HG03442 (cell line): Measurements from ENCODE around the gene ASPHD1.
"Not testable (repeated sequence)": the region's sequence is repeated elsewhere in the genome, so short reads cannot be mapped to it uniquely, and the experiment has no call there.

ENCODE experiments used
- ATAC-seq: cut with Tn5 transposase; IDR thresholded peaks from one replicate; pipeline ENCODE4 v1.9.1; 2021; ENCODE audit warnings: mild to moderate bottlenecking, moderate library complexity; ENCODE audit not compliant: unreplicated experiment

Gene ASPHD1

DNA sequence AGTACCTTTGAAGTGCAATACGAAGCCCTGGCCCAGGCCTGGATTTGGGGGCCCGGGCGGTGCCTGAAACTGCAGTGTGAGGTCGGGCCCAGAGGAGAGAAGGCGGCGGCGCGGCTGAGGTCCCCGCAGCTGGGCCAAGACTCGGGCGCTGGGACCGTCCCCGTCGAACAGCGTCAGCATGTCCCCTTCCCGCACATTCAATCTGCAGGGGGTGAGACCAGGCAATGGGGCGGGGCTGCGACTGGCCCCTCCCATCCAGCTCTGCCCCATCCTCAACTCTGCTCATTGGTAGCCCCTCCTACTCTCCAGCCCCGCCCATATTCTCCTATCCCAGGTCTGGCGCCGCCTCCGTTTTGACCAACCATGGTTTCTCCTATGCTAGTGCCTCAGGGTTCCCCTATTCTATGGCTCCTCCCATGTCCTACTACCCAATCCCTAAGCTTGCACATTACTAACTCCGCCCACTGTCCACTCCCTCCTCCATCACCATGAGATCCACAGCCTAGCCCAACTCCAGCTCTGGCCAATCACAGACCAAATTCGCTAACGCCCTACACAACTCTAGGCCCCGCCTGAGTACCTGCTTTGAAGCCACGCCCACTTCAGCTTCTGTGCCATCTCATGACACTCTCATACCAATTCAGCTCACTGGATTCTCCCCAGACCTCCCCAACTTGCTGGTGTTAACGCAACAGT lies 22.9 kb upstream of the ASPHD1 start:
- no peak for ATAC-seq

- no peak for ATAC-seq
Observed at GRCh38 chr16:29878172-29878571, 22.1 kb upstream of the ASPHD1 start.

GRCh38 chr16:29881050-29881449 lies 19.2 kb upstream of the ASPHD1 start:
- no peak for ATAC-seq

- no peak for ATAC-seq
Observed at GRCh38 chr16:29883987-29884386, 16.3 kb upstream of the ASPHD1 start.

GRCh38 chr16:29889372-29889771 lies 10.9 kb upstream of the ASPHD1 start:
- ATAC-seq = not testable (repeated sequence)

DNA sequence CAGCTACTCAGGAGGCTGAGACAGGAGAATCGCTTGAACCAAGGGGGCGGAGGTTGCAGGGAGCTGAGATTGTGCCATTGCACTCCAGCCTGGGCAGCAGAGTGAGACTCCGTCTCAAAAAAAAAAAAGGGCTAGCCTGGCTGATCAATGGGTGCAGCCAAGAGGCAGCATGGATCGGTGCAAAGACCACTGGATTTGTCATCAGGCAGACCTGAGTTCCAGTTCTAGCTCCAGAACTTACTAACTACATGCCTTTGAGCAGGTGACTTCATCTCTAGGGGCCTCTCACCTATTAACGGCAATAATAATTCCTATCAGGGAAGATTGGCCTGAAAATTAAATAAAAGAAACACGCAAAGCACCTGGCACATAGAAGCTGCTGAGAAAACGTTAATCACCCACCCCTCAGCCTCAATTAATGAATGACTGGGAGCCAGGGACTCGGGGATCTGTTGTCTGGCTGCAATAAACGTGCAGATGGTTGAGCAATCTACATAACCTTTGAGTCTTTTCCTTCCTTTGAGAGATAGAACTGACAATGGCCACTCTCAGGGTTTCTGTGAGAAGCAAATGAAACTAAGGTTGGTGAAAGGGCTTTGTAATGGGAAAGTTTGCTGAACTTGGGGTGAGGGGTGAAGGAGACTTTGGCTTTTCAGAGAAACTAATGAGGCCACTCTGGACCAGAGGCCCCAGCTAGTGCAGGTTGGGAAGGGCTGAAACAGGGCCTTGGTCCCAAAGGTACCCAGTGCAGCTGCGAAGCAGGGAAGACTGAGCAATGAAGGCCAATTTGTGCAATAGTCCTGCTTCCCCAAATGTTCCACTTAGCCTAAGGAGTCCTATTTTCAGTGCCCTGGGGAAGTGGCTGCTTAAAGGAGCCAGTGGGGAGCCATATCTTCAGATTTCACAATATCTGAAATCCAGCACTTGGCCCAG lies 8.5 kb upstream of the ASPHD1 start:
- ATAC-seq = no peak

DNA sequence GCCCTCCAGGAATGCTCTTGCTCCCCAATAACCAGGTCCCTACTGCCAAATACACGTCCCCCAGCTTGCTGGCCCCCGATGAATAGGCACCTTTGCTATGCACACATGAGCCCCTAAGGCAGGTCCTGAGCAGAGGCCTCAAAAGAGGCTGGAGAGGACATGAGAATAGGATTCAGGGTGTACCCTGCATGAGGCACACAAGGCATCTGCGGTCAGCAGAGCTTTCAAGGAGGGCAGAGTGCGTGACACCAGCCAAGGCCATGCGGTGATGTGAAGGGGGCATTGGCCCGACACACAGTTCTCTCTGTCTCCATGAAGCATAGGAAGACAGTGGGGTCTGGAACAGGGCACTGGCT lies 7.9 kb upstream of the ASPHD1 start:
- ATAC-seq = no peak

DNA sequence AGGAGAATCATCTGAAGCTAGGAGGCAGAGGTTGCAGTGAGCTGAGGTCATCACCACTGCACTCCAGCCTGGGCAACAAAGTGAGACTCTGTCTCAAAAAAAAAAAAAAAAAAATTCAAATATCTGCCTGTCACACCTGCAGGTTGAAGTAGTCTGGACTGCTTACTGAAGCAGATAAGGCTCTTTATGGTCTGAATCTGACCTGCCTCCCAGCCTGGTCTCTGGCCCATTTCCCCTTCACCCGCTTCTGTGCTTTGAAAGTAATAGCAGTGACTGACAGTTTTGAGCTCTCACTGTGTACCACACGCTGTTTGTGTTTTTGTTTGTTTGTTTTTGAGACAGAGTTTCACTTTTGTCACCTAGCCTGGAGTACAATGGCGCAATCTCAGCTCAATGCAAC lies 6.7 kb upstream of the ASPHD1 start:
- ATAC-seq = no peak

DNA sequence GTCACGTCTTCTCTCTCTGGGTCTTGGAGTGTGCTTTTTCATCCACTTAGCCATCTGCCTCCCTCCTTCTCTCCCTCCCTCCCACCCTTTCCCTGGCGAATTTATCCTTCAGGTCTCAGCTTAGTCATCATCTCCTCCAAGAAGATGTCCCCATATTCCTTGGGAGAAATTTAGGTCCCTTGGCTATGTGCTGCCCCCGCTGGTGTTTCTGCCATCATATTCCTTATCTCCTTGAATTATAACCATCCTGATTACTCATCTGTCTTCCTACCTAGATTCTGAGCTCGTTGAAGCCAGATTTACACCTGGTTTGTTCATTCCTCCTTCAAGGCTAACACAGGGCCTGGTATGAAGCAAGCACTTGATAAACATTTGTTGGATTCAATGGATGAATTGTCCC lies 5.9 kb upstream of the ASPHD1 start:
- no peak for ATAC-seq

GRCh38 chr16:29896841-29897240 lies 3.4 kb upstream of the ASPHD1 start:
- no peak for ATAC-seq

GRCh38 chr16:29897333-29897732 lies 3.0 kb upstream of the ASPHD1 start:
- ATAC-seq = no peak

- ATAC-seq = no peak
Observed at GRCh38 chr16:29898135-29898803, 2.0 kb upstream of the ASPHD1 start.

- ATAC-seq = no peak
Observed at GRCh38 chr16:29898804-29899515, 1.3 kb upstream of the ASPHD1 start.

DNA sequence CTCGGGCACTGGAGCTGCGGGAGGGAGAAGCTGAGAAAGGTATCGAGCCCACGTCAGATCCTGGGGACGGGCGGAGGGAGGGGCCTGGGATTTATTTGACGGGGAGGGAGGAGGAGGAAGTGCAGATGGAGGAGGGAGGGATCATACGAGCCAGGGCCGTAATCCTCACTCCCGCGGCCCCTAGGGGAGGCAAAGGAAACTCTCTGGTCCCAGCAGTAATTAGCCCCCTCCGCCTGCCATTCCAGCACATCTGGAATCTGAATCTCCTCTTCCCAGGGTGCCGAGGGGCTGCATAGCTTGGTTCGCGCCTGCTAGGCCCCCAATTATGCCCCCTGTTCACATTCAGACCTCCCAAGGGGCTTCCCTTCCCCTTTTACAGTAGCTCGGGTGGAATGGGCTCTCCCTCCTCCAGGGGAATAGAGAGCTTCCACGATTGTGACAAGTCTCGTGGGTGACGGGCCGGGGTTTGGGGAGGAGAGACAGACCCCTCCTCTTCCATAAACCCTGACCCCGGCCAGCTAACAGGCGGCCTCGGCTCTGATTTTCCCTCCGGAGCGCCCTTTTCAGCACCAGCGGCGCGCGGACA lies 679 bp upstream of the ASPHD1 start, which contains the start of gene SEZ6L2:
TSS of gene SEZ6L2 (minus strand) at position 35 of the 586 bp plus-strand sequence. CDS start 531 bp downstream, outside the sequence.
- ATAC-seq = no peak

DNA sequence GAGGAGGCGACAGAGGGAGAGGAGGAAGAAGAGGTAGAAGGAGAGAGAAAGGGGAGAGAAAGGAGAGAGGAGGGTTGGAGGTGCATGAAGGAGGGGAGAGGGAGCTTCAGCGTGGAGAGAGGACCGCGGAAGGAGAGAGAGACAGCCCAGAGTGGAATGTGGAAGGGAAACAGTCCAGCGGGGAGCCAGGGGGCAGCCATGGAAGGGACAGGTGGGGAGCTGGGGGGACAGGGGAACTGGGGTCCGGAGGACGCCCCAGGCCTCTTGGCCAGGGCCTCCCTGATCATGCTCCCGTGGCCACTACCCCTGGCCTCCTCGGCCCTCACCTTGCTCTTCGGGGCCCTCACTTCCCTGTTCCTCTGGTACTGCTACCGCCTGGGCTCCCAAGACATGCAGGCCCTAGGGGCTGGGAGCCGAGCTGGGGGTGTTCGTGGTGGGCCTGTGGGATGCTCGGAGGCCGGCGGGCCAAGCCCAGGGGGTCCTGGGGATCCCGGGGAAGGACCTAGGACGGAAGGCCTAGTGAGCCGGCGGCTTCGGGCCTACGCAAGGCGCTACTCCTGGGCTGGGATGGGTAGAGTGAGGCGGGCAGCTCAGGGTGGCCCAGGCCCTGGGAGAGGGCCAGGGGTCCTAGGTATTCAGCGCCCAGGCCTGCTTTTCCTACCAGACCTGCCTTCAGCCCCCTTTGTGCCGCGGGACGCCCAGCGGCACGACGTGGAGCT lies 759 bp downstream of the ASPHD1 start:
- ATAC-seq = no peak

DNA sequence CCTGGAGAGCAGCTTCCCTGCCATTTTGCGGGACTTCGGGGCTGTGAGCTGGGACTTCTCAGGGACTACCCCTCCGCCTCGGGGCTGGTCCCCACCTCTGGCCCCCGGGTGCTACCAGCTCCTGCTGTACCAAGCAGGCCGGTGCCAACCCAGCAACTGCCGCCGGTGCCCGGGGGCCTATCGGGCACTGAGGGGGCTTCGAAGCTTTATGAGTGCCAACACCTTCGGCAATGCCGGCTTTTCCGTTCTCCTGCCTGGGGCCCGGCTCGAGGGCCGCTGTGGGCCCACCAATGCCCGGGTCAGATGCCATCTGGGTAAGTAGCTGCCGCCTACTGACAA lies 1.3 kb downstream of the ASPHD1 start:
- ATAC-seq = no peak

GRCh38 chr16:29903590-29903989 lies 3.3 kb downstream of the ASPHD1 start:
- no peak for ATAC-seq

DNA sequence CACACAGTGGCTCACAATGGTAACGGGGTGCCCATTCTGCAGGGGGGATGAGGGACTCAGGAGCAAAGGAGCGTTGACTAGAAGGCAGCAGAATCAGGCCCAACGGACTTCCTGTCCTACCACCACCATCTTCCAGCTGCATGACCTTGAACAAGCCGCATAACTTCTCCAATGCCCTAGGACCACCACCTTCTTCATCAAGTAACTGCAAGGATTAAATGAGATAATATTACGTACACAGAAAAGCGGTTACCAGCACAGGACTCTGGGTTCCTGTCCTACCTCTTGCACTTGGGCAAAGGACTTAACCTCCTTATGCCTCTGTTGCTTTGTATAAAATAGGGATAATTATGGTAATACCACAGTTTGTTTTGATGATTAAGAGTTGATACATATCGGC lies 4.7 kb downstream of the ASPHD1 start:
- ATAC-seq = no peak

GRCh38 chr16:29905668-29906067 lies 5.4 kb downstream of the ASPHD1 start:
- ATAC-seq = no peak
